ENCODE measurements around the gene PZP. TPM values are rescaled to one million over a fixed set of nuclear protein-coding genes. Genes with fewer than 3 reads are reported as not detected.

The PZP gene
- total and polyA plus RNA-seq, 2 of the 13 experiments (the other 11 are each of a cell fraction or from before 2014, with no cell fraction given), result 0.07 to 0.89 TPM

- TF ChIP-seq ZNF784 (CRISPR knock-in tag; IDR thresholded peaks at IDR 0.05; ENCODE audit: borderline replicate concordance), result no peak
- peak; percentile 80 for TF ChIP-seq TBX3 (IDR thresholded peaks at IDR 0.05; ENCODE audit: borderline replicate concordance)
- TF ChIP-seq NCOA5 (CRISPR knock-in tag; IDR thresholded peaks at IDR 0.05), result no peak
- no peak for TF ChIP-seq ZNF136 (CRISPR knock-in tag; IDR thresholded peaks at IDR 0.05; ENCODE audit: low read depth)
- TF ChIP-seq CREBL2 (CRISPR knock-in tag; IDR thresholded peaks at IDR 0.05; ENCODE audit: borderline replicate concordance), result no peak
- TF ChIP-seq ZNF564 (CRISPR knock-in tag; IDR thresholded peaks at IDR 0.05), result no peak
- no peak for TF ChIP-seq KLF9 (CRISPR knock-in tag; IDR thresholded peaks at IDR 0.05; ENCODE audit: low read depth)
- TF ChIP-seq HMG20B (CRISPR knock-in tag; conservative IDR thresholded peaks at IDR 0.05), result no peak
- peak; percentile 32; the same call in 1 of the 2 replicates for TF ChIP-seq SIX1 (CRISPR knock-in tag; IDR thresholded peaks at IDR 0.05; ENCODE audit: borderline replicate concordance)
- TF ChIP-seq FOXA1 (IDR thresholded peaks at IDR 0.05), result peak; percentile 75
- TF ChIP-seq FOXA1 (CRISPR knock-in tag; IDR thresholded peaks at IDR 0.05), result peak; percentile 68
- no peak for TF ChIP-seq ZNF24 (IDR thresholded peaks at IDR 0.05)
- no peak for TF ChIP-seq ZBTB44 (CRISPR knock-in tag; IDR thresholded peaks at IDR 0.05)
- no peak for TF ChIP-seq ZBTB26 (CRISPR knock-in tag; IDR thresholded peaks at IDR 0.05; ENCODE audit: borderline replicate concordance)
- TF ChIP-seq PAWR (CRISPR knock-in tag; IDR thresholded peaks at IDR 0.05; ENCODE audit: borderline replicate concordance), result no peak
- TF ChIP-seq FOSL1 (CRISPR knock-in tag; IDR thresholded peaks at IDR 0.05; ENCODE audit: borderline replicate concordance), result no peak
- TF ChIP-seq ZNF577 (CRISPR knock-in tag; IDR thresholded peaks at IDR 0.05; ENCODE audit: borderline replicate concordance, low read depth), result no peak
- TF ChIP-seq ATRX (CRISPR knock-in tag; IDR thresholded peaks at IDR 0.05; ENCODE audit: borderline replicate concordance), result no peak
- no peak for TF ChIP-seq TRAFD1 (CRISPR knock-in tag; IDR thresholded peaks at IDR 0.05; ENCODE audit: borderline replicate concordance)
- TF ChIP-seq ATF4 (CRISPR knock-in tag; IDR thresholded peaks at IDR 0.05), result no peak
- no peak for TF ChIP-seq ZNF251 (CRISPR knock-in tag; IDR thresholded peaks at IDR 0.05)
- no peak for TF ChIP-seq HMGXB4 (CRISPR knock-in tag; IDR thresholded peaks at IDR 0.05; ENCODE audit: borderline replicate concordance in 1 of 2, low read depth in 1 of 2)
Measured at GRCh38 chr12:9252256-9252655, 44.1 kb upstream of the PZP start (continued).
